Measurements from ENCODE around the gene CXXC1. TPM values are rescaled to one million over a fixed set of nuclear protein-coding genes. Genes with fewer than 3 reads are reported as not detected.

The CXXC1 gene
- total and polyA plus RNA-seq, 2 of the 13 experiments (the other 11 are each of a cell fraction or from before 2014, with no cell fraction given): 32.9 to 39.0 TPM

GRCh38 chr18:50275503-50276036, 11.9 kb downstream of the CXXC1 start:
- ATAC-seq: no peak
- CTCF ChIA-PET (ENCODE audit: low intra/inter-chr PET ratio, low total read pairs): no interaction called here
- WGBS (ENCODE audit: low lambda C conversion rate): over 99% methylated on average over 13 of the region's 19 CpGs
- Histone ChIP-seq H3K9me3 (ENCODE audit: low read length) (no peaks in the 10 kb centered on the region), H3K27ac (ENCODE audit: extremely low read length, insufficient read depth, low read length) (no peak overlapping the region), H3K79me2 (ENCODE audit: insufficient read depth, low read length) (peaks cover 21% of the 10 kb centered on the region), H3K27me3 (ENCODE audit: control insufficient read depth in 1 of 2, insufficient read depth in 2 of 2, low read length in 2 of 2) (no peaks in the 10 kb centered on the region; a peak in 1 of 5 replicates), H4K20me1 (ENCODE audit: insufficient read depth, low read length) (no peaks in the 10 kb centered on the region), H2AFZ (ENCODE audit: low read length) (no peak overlapping the region), H3K4me1 (ENCODE audit: insufficient read depth, low read length) (peaks cover 19% of the 10 kb centered on the region), H3K4me3 (replicated peaks in 1 of 3; ENCODE audit: insufficient read depth in 1 of 3, low read depth in 2 of 3, low read length in 3 of 3) (no peak overlapping the region), H3K4me2 (ENCODE audit: low read depth, low read length) (no peak overlapping the region), H3K9ac (ENCODE audit: insufficient read depth, low read depth, low read length) (no peak overlapping the region), H3K36me3 (replicated peaks in 1 of 2; ENCODE audit: control insufficient read depth in 1 of 2, insufficient read depth in 2 of 2, low read length in 2 of 2) (peaks cover 38 to 60% of the 10 kb centered on the region in 2 experiments; a peak in 4 of 5 replicates)
- POLR2A ChIA-PET: no interaction called here
- no peak for TF ChIP-seq ZNF121 (CRISPR knock-in tag; IDR thresholded peaks at IDR 0.05)
- TF ChIP-seq ZNF543 (CRISPR knock-in tag; IDR thresholded peaks at IDR 0.05): no peak
- TF ChIP-seq AGO2 (optimal IDR thresholded peaks at IDR 0.05; ENCODE audit: low read depth, low read length): peak; percentile 37
- FAIRE-seq: no peak
- intact Hi-C loops (cut with micrococcal nuclease; ENCODE audit: unreplicated experiment) (no loop called here), in situ Hi-C loops (cut with HindIII; ENCODE audit: extremely low pct_ligation_motif_present, low pct_unique_long_range_greater_than_20kb) (no loop called here)
- no TSS peak for BruUV-seq (replicated peaks)
- no peak for DNase-seq (ENCODE audit: low spot score)

- BruUV-seq (replicated peaks): no TSS peak
- Histone ChIP-seq H4K20me1 (ENCODE audit: insufficient read depth, low read length) (no peaks in the 10 kb centered on the region), H3K4me2 (ENCODE audit: low read depth, low read length) (no peak overlapping the region), H3K9ac (ENCODE audit: insufficient read depth, low read depth, low read length) (no peak overlapping the region), H3K27ac (ENCODE audit: extremely low read length, insufficient read depth, low read length) (no peak overlapping the region), H3K27me3 (ENCODE audit: control insufficient read depth in 1 of 2, insufficient read depth in 2 of 2, low read length in 2 of 2) (no peaks in the 10 kb centered on the region), H3K79me2 (ENCODE audit: insufficient read depth, low read length) (peaks cover 15% of the 10 kb centered on the region), H3K9me3 (ENCODE audit: low read length) (no peaks in the 10 kb centered on the region), H2AFZ (ENCODE audit: low read length) (no peak overlapping the region), H3K36me3 (replicated peaks in 1 of 2; ENCODE audit: control insufficient read depth in 1 of 2, insufficient read depth in 2 of 2, low read length in 2 of 2) (peaks cover 38 to 65% of the 10 kb centered on the region in 2 experiments; a peak in 4 of 5 replicates), H3K4me3 (replicated peaks in 1 of 3; ENCODE audit: insufficient read depth in 1 of 3, low read depth in 2 of 3, low read length in 3 of 3) (no peak overlapping the region), H3K4me1 (ENCODE audit: insufficient read depth, low read length) (peaks cover 13% of the 10 kb centered on the region)
- POLR2A ChIA-PET: no interaction called here
- ATAC-seq: no peak
- CTCF ChIA-PET (ENCODE audit: low intra/inter-chr PET ratio, low total read pairs): no interaction called here
- intact Hi-C loops (cut with micrococcal nuclease; ENCODE audit: unreplicated experiment) (no loop called here), in situ Hi-C loops (cut with HindIII; ENCODE audit: extremely low pct_ligation_motif_present, low pct_unique_long_range_greater_than_20kb) (no loop called here)
- no peak for TF ChIP-seq EZH2 (conservative IDR thresholded peaks at IDR 0.05; ENCODE audit: low read depth, low read length)
- no peak for TF ChIP-seq ZBTB44 (CRISPR knock-in tag; IDR thresholded peaks at IDR 0.05)
- no peak for TF ChIP-seq SP140L (CRISPR knock-in tag; IDR thresholded peaks at IDR 0.05; ENCODE audit: borderline replicate concordance)
- TF ChIP-seq ATF1 (CRISPR knock-in tag; IDR thresholded peaks at IDR 0.05): no peak
- TF ChIP-seq RFX3 (CRISPR knock-in tag; IDR thresholded peaks at IDR 0.05): no peak
- TF ChIP-seq CERS6 (CRISPR knock-in tag; IDR thresholded peaks at IDR 0.05): no peak
- TF ChIP-seq GPBP1L1 (CRISPR knock-in tag; IDR thresholded peaks at IDR 0.05): no peak
- DNase-seq (ENCODE audit: low spot score): no peak
- 94% methylated on average over 7 of the region's 10 CpGs for WGBS (ENCODE audit: low lambda C conversion rate)
- no peak for FAIRE-seq
Measured at GRCh38 chr18:50274941-50275340, 12.6 kb downstream of the CXXC1 start.
